Caco-2 (cell line): ENCODE results near the gene RRAS2. TPM values are rescaled to one million over a fixed set of nuclear protein-coding genes. Genes with fewer than 3 reads are reported as not detected.

Source experiments
- BruUV-seq: library from RNA; stranded (reverse); fragments of 400-500 nt; replicated peaks from 2 replicates; lab custom pipeline; 2021; lab: Mats Ljungman, UMichigan
- CTCF ChIA-PET: fragments of 300-600 bp; sonication (Branson Sonifier 250); formaldehyde crosslinking; loops from one replicate; lab custom pipeline; 2022; ENCODE audit warnings: antibody characterized with exemption; lab: Charles Lee
- POLR2A ChIA-PET: fragments of 300-600 bp; sonication (Branson Sonifier 250); formaldehyde crosslinking; loops from one replicate; lab custom pipeline; 2022; ENCODE audit warnings: antibody characterized with exemption; lab: Charles Lee
- DNase-seq, 2 experiments: peaks; one replicate each; pipeline versions ENCODE4 v3.0.0 to v3.0.0-alpha.2; 2020 to 2022
- H3K27me3 ChIP-seq: replicated peaks from 2 replicates; pipeline ENCODE4 v1.6.0; 2011; ENCODE audit warnings: low read length; ENCODE audit not compliant: control insufficient read depth, insufficient read depth
- H3K36me3 ChIP-seq: 2 replicates; pipeline ENCODE4 v1.5.1; 2011; ENCODE audit warnings: low read length; ENCODE audit not compliant: control insufficient read depth, insufficient read depth
- H3K4me1 ChIP-seq: fragments of 250-450 bp; sonication (Bioruptor Pico); 2 replicates; pipeline ENCODE4 v1.5.1; 2020; ENCODE audit warnings: mild to moderate bottlenecking
- H3K4me3 ChIP-seq: 2 replicates; pipeline ENCODE4 v1.5.1; 2011; ENCODE audit warnings: low read depth, mild to moderate bottlenecking, control low read depth, low read length
- H3K9me3 ChIP-seq: fragments of 250-450 bp; sonication (Bioruptor Pico); 2 replicates; pipeline ENCODE4 v1.5.1; 2020; ENCODE audit warnings: mild to moderate bottlenecking, moderate library complexity
- H3K27ac Mint-ChIP-seq: one replicate; pipeline ENCODE4 v1.8.0; 2022; ENCODE audit warnings: mixed read lengths; ENCODE audit not compliant: unreplicated experiment
- H3K27me3 Mint-ChIP-seq: one replicate; pipeline ENCODE4 v1.8.0; 2022; ENCODE audit warnings: mixed read lengths; ENCODE audit not compliant: insufficient read depth, unreplicated experiment
- H3K36me3 Mint-ChIP-seq: one replicate; pipeline ENCODE4 v1.8.0; 2022; ENCODE audit warnings: mild to moderate bottlenecking, mixed read lengths; ENCODE audit not compliant: insufficient read depth, unreplicated experiment
- H3K4me1 Mint-ChIP-seq: one replicate; pipeline ENCODE4 v1.8.0; 2022; ENCODE audit warnings: low read depth, mixed read lengths; ENCODE audit not compliant: unreplicated experiment
- H3K4me3 Mint-ChIP-seq: one replicate; pipeline ENCODE4 v1.8.0; 2022; ENCODE audit warnings: mild to moderate bottlenecking, moderate library complexity, mixed read lengths; ENCODE audit not compliant: unreplicated experiment
- H3K9me3 Mint-ChIP-seq: one replicate; pipeline ENCODE4 v1.8.0; 2022; ENCODE audit warnings: mixed read lengths; ENCODE audit not compliant: unreplicated experiment
- CTCF ChIP-seq, 2 experiments: fragments of 200-600 bp in 1 of 2; IDR thresholded peaks; 1 replicate in 1 of 2; 2 replicates in 1 of 2; pipeline versions ENCODE4 v1.5.1 to v1.8.0; 2011 to 2022; ENCODE audit warnings: antibody characterized with exemption in 1 of 2, control low read depth in 1 of 2, inconsistent platforms in 1 of 2, low read depth in 1 of 2, low read length in 1 of 2, mild to moderate bottlenecking in 1 of 2, moderate library complexity in 1 of 2; ENCODE audit not compliant: insufficient read depth in 1 of 2, severe bottlenecking in 1 of 2, unreplicated experiment in 1 of 2
- intact Hi-C: fragments of 100-400 bp; cut with micrococcal nuclease; formaldehyde crosslinking; loops from one replicate; pipeline ENCODE4 v1.10.0; 2022; ENCODE audit not compliant: unreplicated experiment
- total RNA-seq: library from RNA; stranded (reverse); gene quantifications from 2 replicates; pipeline ENCODE4 v1.2.3, GENCODE V29; 2022

The RRAS2 gene
- total RNA-seq, 1 experiment from 2014 or later: 94.7 TPM

DNA sequence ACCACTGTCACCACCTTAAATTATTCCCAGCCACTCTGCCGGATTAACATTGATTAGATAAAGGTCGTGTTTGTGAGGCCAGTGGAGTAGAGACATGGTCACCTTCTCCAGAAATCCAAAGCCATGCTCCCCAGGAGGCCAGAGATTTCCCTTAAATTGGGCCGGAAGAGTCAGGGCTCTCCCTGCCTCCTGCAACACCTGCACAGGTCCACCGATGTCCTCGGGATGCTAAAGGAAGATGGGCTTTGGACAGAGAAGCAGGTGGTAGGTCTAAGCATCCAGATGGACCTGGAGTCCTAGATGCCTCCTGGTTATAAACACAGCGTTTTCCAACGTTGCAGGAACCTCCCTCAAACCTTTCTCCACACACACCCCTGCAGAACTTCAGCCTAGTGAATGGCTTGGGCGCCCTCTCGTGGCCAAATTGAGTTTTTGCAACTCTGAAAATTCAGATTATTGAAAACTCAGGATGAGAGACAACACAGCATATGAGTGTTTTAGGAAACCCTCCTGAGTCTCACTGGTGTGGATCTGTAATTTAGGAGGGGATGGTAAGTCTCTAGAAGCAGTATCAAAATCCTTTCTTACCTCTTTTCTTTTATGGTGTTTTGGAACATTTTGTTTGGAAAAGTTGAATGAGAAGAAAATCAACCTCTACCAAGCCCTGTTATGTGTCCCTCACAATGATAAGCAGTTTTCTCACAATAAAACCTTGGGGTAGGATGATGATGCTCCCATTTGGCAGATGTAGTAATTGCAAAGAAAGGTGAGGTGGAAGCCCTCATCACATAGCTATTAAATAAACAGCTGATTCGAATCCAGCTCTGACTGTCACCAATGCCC lies 109.6 kb downstream of the RRAS2 start:
- Mint-ChIP-seq H3K4me1 (peaks cover 7% of the 10 kb centered on the region), H3K36me3 (peaks cover under 1% of the 10 kb centered on the region), H3K4me3 (no peak overlapping the region), H3K27ac (no peak overlapping the region), H3K9me3 (no peaks in the 10 kb centered on the region), H3K27me3 (no peaks in the 10 kb centered on the region)
- intact Hi-C loops: loop anchor here (1.0 to 2.0 kb wide), 6 partner anchors 101 to 477 kb away; no protein-coding TSS in a partner anchor
- Histone ChIP-seq H3K36me3 (no peaks in the 10 kb centered on the region), H3K9me3 (no peaks in the 10 kb centered on the region), H3K4me1 (peaks cover 4% of the 10 kb centered on the region), H3K4me3 (no peak overlapping the region), H3K27me3 (no peaks in the 10 kb centered on the region)
- DNase-seq: peak; percentile 59 to 70
- POLR2A ChIA-PET: no interaction called here
- BruUV-seq: no TSS peak
- CTCF ChIA-PET: no interaction called here
- peak; percentile 85 to 93 for TF ChIP-seq CTCF (IDR thresholded peaks at IDR 0.05; ENCODE audit: insufficient read depth in 1 of 2, low read depth in 1 of 2, low read length in 1 of 2, severe bottlenecking in 1 of 2, unreplicated experiment in 1 of 2)

DNA sequence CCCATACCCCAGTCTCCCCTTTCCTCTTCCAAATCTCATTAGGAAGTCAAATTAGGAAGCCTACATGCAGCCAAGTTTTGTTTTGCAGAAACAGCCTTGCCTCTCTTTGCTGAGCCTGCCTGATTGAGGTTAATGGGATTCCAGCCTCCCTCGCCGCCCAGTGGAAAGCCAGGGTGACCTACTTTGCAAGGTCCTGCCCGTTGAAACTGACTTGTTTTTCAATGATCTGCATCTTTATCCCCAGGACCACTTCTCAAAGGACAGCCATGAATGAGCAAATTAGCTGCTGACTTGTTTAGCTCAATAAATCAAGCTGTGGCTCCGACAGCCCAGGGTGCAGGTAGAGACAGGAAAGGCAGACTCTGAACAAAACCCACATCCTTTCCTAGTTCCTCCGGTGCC lies 110.4 kb downstream of the RRAS2 start:
- Mint-ChIP-seq H3K36me3 (no peaks in the 10 kb centered on the region), H3K27me3 (no peaks in the 10 kb centered on the region), H3K4me1 (no peaks in the 10 kb centered on the region), H3K27ac (no peak overlapping the region), H3K4me3 (no peak overlapping the region), H3K9me3 (no peaks in the 10 kb centered on the region)
- TF ChIP-seq CTCF (IDR thresholded peaks at IDR 0.05; ENCODE audit: insufficient read depth in 1 of 2, low read depth in 1 of 2, low read length in 1 of 2, severe bottlenecking in 1 of 2, unreplicated experiment in 1 of 2): no peak
- POLR2A ChIA-PET: no interaction called here
- CTCF ChIA-PET: interaction anchor here (0.6 kb wide), 1 partner anchor 292 kb away, joined by 3 read pairs; no protein-coding TSS in a partner anchor
- no peaks in the 10 kb centered on the region for H3K4me1 ChIP-seq
- H3K4me3 ChIP-seq: no peak overlapping the region
- DNase-seq: no peak
- no peaks in the 10 kb centered on the region for H3K36me3 ChIP-seq
- no TSS peak for BruUV-seq
- no peaks in the 10 kb centered on the region for H3K27me3 ChIP-seq
- H3K9me3 ChIP-seq: no peaks in the 10 kb centered on the region
- intact Hi-C loops: loop anchor here (2.0 kb wide), 1 partner anchor 284 kb away; no protein-coding TSS in a partner anchor

DNA sequence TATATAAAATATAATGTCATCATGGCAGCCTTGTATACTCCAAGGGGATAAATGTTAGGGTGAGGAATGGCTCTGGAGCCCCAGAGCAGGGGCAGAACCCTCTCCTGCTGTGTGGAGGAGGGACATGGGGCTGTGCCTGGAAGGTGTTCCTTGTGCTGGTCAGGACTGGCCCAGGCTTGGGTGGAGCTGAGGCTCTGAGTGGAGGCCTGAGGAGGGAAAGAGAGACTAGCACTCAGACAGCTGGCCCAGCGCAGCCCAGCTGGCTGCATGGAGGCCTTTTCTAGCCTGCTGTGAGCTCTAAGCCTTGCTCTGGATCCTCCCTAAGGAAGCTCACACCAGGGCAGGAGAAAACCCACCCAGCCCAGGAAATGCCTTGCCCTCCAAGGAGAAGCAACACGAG lies 113.5 kb downstream of the RRAS2 start:
- Mint-ChIP-seq H3K27ac (no peak overlapping the region), H3K4me1 (no peaks in the 10 kb centered on the region), H3K4me3 (no peak overlapping the region), H3K36me3 (no peaks in the 10 kb centered on the region), H3K27me3 (no peaks in the 10 kb centered on the region), H3K9me3 (no peaks in the 10 kb centered on the region)
- H3K27me3 ChIP-seq: no peaks in the 10 kb centered on the region
- H3K4me3 ChIP-seq: no peak overlapping the region
- H3K9me3 ChIP-seq: no peaks in the 10 kb centered on the region
- no peak for DNase-seq
- POLR2A ChIA-PET: no interaction called here
- H3K4me1 ChIP-seq: no peaks in the 10 kb centered on the region
- CTCF ChIA-PET: no interaction called here
- no TSS peak for BruUV-seq
- intact Hi-C loops: no loop called here
- no peaks in the 10 kb centered on the region for H3K36me3 ChIP-seq
- TF ChIP-seq CTCF (IDR thresholded peaks at IDR 0.05; ENCODE audit: insufficient read depth in 1 of 2, low read depth in 1 of 2, low read length in 1 of 2, severe bottlenecking in 1 of 2, unreplicated experiment in 1 of 2): no peak
